SK-N-SH treated with all-trans-retinoic acid at 6 μM for 48 hours (cell line): Measurements from ENCODE around the gene CLEC16A.

Experiments used
- ATAC-seq: fragments of 200-7000 bp; cut with Tn5 transposase; 3 replicates; pipeline ENCODE4 v1.9.1; 2020; ENCODE audit warnings: mild to moderate bottlenecking, moderate library complexity
- ARNTL ChIP-seq: fragments of 450-650 bp; formaldehyde crosslinking; IDR thresholded peaks from 2 replicates; pipeline ENCODE4 v1.5.0; 2020; ENCODE audit warnings: low read depth, mild to moderate bottlenecking, moderate library complexity, borderline replicate concordance
- BACH2 ChIP-seq: fragments of 250-450 bp; sonication (Bioruptor Pico); IDR thresholded peaks from 2 replicates; pipeline ENCODE4 v1.9.0; 2021; ENCODE audit warnings: mild to moderate bottlenecking, borderline replicate concordance
- CREB5 ChIP-seq: fragments of 250-450 bp; sonication (Bioruptor Pico); IDR thresholded peaks from 2 replicates; pipeline ENCODE4 v1.5.1; 2020; ENCODE audit warnings: low read depth, mild to moderate bottlenecking, moderate library complexity
- CSDC2 ChIP-seq: fragments of 250-450 bp; sonication (Bioruptor Pico); IDR thresholded peaks from 2 replicates; pipeline ENCODE4 v1.5.0; 2020; ENCODE audit warnings: mild to moderate bottlenecking, moderate library complexity
- GLIS3 ChIP-seq: fragments of 250-450 bp; sonication (Bioruptor Pico); IDR thresholded peaks from 2 replicates; pipeline ENCODE4 v1.5.0; 2020; ENCODE audit warnings: mild to moderate bottlenecking, moderate library complexity
- ISL1 ChIP-seq: fragments of 250-450 bp; sonication (Bioruptor Pico); IDR thresholded peaks from 2 replicates; pipeline ENCODE4 v2.1.2; 2022; ENCODE audit warnings: mild to moderate bottlenecking, moderate library complexity
- OSR1 ChIP-seq: fragments of 250-450 bp; sonication (Bioruptor Pico); IDR thresholded peaks from 2 replicates; pipeline ENCODE4 v1.8.0; 2022; ENCODE audit warnings: moderate library complexity, mild to moderate bottlenecking, inconsistent platforms
- PATZ1 ChIP-seq: fragments of 250-450 bp; sonication (Bioruptor Pico); IDR thresholded peaks from 2 replicates; pipeline ENCODE4 v1.8.0; 2020; ENCODE audit warnings: mild to moderate bottlenecking, moderate library complexity, borderline replicate concordance
- POU6F1 ChIP-seq: fragments of 250-450 bp; sonication (Bioruptor Pico); IDR thresholded peaks from 2 replicates; pipeline ENCODE4 v1.8.0; 2021; ENCODE audit warnings: low read depth, mild to moderate bottlenecking, moderate library complexity, borderline replicate concordance
- RARB ChIP-seq: fragments of 250-450 bp; sonication (Bioruptor Pico); IDR thresholded peaks from 2 replicates; pipeline ENCODE4 v1.8.0; 2021; ENCODE audit warnings: mild to moderate bottlenecking, moderate library complexity
- SNAI2 ChIP-seq: fragments of 250-450 bp; sonication (Bioruptor Pico); IDR thresholded peaks from 2 replicates; pipeline ENCODE4 v1.5.0; 2020; ENCODE audit warnings: mild to moderate bottlenecking, moderate library complexity
- TCF4 ChIP-seq: fragments of 250-450 bp; sonication (Bioruptor Pico); IDR thresholded peaks from 2 replicates; pipeline ENCODE4 v1.8.0; 2021; ENCODE audit warnings: mild to moderate bottlenecking, moderate library complexity, borderline replicate concordance
- TOX ChIP-seq: fragments of 250-450 bp; sonication (Bioruptor Pico); IDR thresholded peaks from 2 replicates; pipeline ENCODE4 v1.8.0; 2021; ENCODE audit warnings: mild to moderate bottlenecking, moderate library complexity, borderline replicate concordance
- ZC3H10 ChIP-seq: fragments of 250-450 bp; sonication (Bioruptor Pico); IDR thresholded peaks from 2 replicates; pipeline ENCODE4 v1.5.1; 2021; ENCODE audit warnings: mild to moderate bottlenecking, moderate library complexity
- ZFP30 ChIP-seq: fragments of 450-650 bp; formaldehyde crosslinking; IDR thresholded peaks from 2 replicates; pipeline ENCODE4 v1.5.0; 2022; ENCODE audit warnings: mild to moderate bottlenecking, moderate library complexity
- ZNF70 ChIP-seq: fragments of 450-650 bp; formaldehyde crosslinking; IDR thresholded peaks from 2 replicates; pipeline ENCODE4 v1.5.0; 2020; ENCODE audit warnings: mild to moderate bottlenecking, moderate library complexity
- ZNF8 ChIP-seq: fragments of 450-650 bp; formaldehyde crosslinking; IDR thresholded peaks from 2 replicates; pipeline ENCODE4 v1.5.0; 2020; ENCODE audit warnings: mild to moderate bottlenecking, moderate library complexity
- TF ChIP-seq, protein P1 (sequence below): fragments of 250-450 bp; sonication (Bioruptor Pico); IDR thresholded peaks from 2 replicates; pipeline ENCODE4 v1.5.0; 2020; ENCODE audit warnings: mild to moderate bottlenecking, moderate library complexity
- TF ChIP-seq, protein P2 (sequence below): fragments of 250-450 bp; sonication (Bioruptor Pico); IDR thresholded peaks from 2 replicates; pipeline ENCODE4 v1.5.1; 2021; ENCODE audit warnings: mild to moderate bottlenecking, moderate library complexity

Gene CLEC16A

DNA sequence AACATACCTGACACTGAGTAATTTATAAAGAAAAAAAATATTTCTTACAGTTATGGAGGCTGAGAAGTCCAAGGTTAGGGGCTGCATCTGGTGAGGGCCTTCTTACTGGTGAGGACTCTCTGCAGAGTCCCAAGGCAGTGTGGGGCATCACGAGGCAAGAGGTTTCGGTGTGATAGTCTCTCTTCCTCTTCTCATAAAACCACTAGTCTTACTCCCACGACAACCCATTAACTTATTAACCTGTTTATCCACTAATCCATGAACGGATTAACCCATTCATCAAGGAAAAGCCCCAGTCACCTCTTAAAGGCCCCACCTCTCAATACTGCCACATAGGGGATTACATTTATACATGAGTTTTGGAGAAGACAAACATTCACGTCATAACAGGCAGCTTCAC, 47.2 kb upstream of the CLEC16A start:
- ATAC-seq = no peak
- TF ChIP-seq CREB5 (CRISPR knock-in tag) = no peak
- no peak for TF ChIP-seq PATZ1 (CRISPR knock-in tag)
- TF ChIP-seq SNAI2 (CRISPR knock-in tag) = no peak
- TF ChIP-seq BACH2 (CRISPR knock-in tag) = no peak
- no peak for TF ChIP-seq CSDC2 (CRISPR knock-in tag)
- no peak for TF ChIP-seq ARNTL (CRISPR knock-in tag)

DNA sequence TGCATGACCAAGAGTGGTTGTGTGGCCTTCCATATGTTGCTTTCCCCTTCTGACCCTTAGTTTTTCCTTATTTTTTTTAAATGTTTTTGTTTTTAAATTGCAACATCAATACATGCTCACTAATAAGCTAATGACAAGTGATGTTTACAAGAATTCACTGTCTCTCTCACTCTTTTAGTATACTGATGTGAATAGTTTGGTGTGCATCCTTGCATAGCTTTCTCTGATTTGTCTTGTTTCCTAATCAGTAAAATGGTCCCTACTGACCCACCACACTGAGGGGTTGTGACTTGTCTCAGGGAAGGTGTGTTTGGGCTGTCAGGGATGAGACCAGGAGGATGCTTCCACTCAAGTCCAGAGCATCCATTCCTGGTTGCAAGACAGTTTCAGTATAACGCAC, 41.4 kb upstream of the CLEC16A start:
- ATAC-seq = no peak
- no peak for TF ChIP-seq GLIS3
- no peak for TF ChIP-seq CREB5 (CRISPR knock-in tag)
- TF ChIP-seq RARB = no peak
- no peak for TF ChIP-seq TOX (CRISPR knock-in tag)
- no peak for TF ChIP-seq ZFP30 (CRISPR knock-in tag)
- no peak for TF ChIP-seq SNAI2 (CRISPR knock-in tag)
- no peak for TF ChIP-seq TCF4

DNA sequence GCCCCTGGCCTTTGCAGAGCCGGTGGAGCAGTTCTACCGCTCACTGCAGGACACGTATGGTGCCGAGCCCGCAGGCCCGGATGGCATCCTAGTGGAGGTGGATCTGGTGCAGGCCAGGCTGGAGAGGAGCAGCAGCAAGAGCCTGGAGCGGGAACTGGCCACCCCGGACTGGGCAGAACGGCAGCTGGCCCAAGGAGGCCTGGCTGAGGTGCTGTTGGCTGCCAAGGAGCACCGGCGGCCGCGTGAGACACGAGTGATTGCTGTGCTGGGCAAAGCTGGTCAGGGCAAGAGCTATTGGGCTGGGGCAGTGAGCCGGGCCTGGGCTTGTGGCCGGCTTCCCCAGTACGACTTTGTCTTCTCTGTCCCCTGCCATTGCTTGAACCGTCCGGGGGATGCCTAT, 37.9 kb upstream of the CLEC16A start:
- no peak for ATAC-seq
- TF ChIP-seq ZNF8 (CRISPR knock-in tag) (no peak), PATZ1 (CRISPR knock-in tag) (no peak), ARNTL (CRISPR knock-in tag) (no peak), SNAI2 (CRISPR knock-in tag) (no peak)
- TF ChIP-seq, protein P1, sequence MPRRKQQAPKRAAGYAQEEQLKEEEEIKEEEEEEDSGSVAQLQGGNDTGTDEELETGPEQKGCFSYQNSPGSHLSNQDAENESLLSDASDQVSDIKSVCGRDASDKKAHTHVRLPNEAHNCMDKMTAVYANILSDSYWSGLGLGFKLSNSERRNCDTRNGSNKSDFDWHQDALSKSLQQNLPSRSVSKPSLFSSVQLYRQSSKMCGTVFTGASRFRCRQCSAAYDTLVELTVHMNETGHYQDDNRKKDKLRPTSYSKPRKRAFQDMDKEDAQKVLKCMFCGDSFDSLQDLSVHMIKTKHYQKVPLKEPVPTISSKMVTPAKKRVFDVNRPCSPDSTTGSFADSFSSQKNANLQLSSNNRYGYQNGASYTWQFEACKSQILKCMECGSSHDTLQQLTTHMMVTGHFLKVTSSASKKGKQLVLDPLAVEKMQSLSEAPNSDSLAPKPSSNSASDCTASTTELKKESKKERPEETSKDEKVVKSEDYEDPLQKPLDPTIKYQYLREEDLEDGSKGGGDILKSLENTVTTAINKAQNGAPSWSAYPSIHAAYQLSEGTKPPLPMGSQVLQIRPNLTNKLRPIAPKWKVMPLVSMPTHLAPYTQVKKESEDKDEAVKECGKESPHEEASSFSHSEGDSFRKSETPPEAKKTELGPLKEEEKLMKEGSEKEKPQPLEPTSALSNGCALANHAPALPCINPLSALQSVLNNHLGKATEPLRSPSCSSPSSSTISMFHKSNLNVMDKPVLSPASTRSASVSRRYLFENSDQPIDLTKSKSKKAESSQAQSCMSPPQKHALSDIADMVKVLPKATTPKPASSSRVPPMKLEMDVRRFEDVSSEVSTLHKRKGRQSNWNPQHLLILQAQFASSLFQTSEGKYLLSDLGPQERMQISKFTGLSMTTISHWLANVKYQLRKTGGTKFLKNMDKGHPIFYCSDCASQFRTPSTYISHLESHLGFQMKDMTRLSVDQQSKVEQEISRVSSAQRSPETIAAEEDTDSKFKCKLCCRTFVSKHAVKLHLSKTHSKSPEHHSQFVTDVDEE = no peak

DNA sequence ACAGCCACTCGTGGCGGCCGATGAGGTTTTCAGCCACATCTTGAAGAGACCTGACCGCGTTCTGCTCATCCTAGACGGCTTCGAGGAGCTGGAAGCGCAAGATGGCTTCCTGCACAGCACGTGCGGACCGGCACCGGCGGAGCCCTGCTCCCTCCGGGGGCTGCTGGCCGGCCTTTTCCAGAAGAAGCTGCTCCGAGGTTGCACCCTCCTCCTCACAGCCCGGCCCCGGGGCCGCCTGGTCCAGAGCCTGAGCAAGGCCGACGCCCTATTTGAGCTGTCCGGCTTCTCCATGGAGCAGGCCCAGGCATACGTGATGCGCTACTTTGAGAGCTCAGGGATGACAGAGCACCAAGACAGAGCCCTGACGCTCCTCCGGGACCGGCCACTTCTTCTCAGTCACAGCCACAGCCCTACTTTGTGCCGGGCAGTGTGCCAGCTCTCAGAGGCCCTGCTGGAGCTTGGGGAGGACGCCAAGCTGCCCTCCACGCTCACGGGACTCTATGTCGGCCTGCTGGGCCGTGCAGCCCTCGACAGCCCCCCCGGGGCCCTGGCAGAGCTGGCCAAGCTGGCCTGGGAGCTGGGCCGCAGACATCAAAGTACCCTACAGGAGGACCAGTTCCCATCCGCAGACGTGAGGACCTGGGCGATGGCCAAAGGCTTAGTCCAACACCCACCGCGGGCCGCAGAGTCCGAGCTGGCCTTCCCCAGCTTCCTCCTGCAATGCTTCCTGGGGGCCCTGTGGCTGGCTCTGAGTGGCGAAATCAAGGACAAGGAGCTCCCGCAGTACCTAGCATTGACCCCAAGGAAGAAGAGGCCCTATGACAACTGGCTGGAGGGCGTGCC, 37.2 kb upstream of the CLEC16A start:
- no peak for ATAC-seq
- TF ChIP-seq, protein P2, sequence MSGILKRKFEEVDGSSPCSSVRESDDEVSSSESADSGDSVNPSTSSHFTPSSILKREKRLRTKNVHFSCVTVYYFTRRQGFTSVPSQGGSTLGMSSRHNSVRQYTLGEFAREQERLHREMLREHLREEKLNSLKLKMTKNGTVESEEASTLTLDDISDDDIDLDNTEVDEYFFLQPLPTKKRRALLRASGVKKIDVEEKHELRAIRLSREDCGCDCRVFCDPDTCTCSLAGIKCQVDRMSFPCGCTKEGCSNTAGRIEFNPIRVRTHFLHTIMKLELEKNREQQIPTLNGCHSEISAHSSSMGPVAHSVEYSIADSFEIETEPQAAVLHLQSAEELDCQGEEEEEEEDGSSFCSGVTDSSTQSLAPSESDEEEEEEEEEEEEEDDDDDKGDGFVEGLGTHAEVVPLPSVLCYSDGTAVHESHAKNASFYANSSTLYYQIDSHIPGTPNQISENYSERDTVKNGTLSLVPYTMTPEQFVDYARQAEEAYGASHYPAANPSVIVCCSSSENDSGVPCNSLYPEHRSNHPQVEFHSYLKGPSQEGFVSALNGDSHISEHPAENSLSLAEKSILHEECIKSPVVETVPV (CRISPR knock-in tag) = no peak
- no peak for TF ChIP-seq ZC3H10 (CRISPR knock-in tag)
- no peak for TF ChIP-seq CREB5 (CRISPR knock-in tag)
- no peak for TF ChIP-seq BACH2 (CRISPR knock-in tag)
- no peak for TF ChIP-seq OSR1 (CRISPR knock-in tag)
- no peak for TF ChIP-seq ZNF70 (CRISPR knock-in tag)
- TF ChIP-seq RARB = no peak
- TF ChIP-seq ISL1 = no peak
- TF ChIP-seq POU6F1 = no peak
- no peak for TF ChIP-seq TOX (CRISPR knock-in tag)
- no peak for TF ChIP-seq SNAI2 (CRISPR knock-in tag)
- TF ChIP-seq ZFP30 (CRISPR knock-in tag) = no peak
- no peak for TF ChIP-seq ZNF8 (CRISPR knock-in tag)
- no peak for TF ChIP-seq GLIS3
